GM12878 (cell line): ENCODE data around the gene NTSR1.

Experiments used
- BRCA1 ChIP-seq: IDR thresholded peaks from 2 replicates; pipeline ENCODE4 v1.6.1; 2011; ENCODE audit warnings: low read depth, low read length, improper control_type of control experiment
- KDM1A ChIP-seq: fragments of 200-600 bp; sonication (generic); IDR thresholded peaks from 2 replicates; pipeline ENCODE4 v1.6.1; 2016; ENCODE audit warnings: borderline replicate concordance
- SMC3 ChIP-seq: IDR thresholded peaks from 2 replicates; pipeline ENCODE4 v1.6.1; 2011; ENCODE audit warnings: low read length, improper control_type of control experiment, borderline replicate concordance
- SRF ChIP-seq, 2 experiments: IDR thresholded peaks; 2 replicates each; pipeline ENCODE4 v1.6.1; 2011; ENCODE audit warnings: low read depth in 2 of 2, low read length in 2 of 2, mild to moderate bottlenecking in 1 of 2, moderate library complexity in 1 of 2
- ZSCAN29 ChIP-seq: fragments of 450-650 bp; IDR thresholded peaks from 2 replicates; pipeline ENCODE4 v1.6.1; 2017; ENCODE audit warnings: mild to moderate bottlenecking, moderate library complexity
- TF ChIP-seq, protein P1 (sequence below), 3 experiments: IDR thresholded peaks in 2 of 3; conservative IDR thresholded peaks in 1 of 3; 2 replicates each; pipeline ENCODE4 v1.5.1; 2011; ENCODE audit warnings: low read depth in 3 of 3, low read length in 3 of 3, mild to moderate bottlenecking in 3 of 3, control low read depth in 2 of 3, moderate library complexity in 2 of 3, inconsistent platforms in 1 of 3, mixed read lengths in 1 of 3; ENCODE audit not compliant: control insufficient read depth in 2 of 3, insufficient read depth in 1 of 3; ENCODE audit errors: extremely low read depth in 1 of 3

DNA sequence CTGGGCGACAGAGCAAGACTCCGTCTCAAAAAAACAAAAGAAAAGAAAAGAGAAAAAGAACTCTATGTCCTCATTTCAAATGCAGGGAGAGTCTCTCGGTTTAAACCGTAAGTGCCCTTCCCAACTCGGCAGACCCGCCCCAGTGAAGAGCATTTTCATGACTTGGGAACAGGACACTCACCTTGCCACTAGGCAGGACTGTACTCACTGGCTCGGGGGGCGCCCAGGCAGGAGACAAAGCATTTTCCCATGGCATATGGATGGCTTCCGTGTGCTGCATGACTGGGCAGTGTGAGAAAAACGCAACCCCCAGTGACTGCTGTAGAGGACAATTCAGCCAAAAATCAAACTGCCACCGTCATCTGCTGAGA lies 64.0 kb downstream of the NTSR1 start:
- TF ChIP-seq, protein P1, sequence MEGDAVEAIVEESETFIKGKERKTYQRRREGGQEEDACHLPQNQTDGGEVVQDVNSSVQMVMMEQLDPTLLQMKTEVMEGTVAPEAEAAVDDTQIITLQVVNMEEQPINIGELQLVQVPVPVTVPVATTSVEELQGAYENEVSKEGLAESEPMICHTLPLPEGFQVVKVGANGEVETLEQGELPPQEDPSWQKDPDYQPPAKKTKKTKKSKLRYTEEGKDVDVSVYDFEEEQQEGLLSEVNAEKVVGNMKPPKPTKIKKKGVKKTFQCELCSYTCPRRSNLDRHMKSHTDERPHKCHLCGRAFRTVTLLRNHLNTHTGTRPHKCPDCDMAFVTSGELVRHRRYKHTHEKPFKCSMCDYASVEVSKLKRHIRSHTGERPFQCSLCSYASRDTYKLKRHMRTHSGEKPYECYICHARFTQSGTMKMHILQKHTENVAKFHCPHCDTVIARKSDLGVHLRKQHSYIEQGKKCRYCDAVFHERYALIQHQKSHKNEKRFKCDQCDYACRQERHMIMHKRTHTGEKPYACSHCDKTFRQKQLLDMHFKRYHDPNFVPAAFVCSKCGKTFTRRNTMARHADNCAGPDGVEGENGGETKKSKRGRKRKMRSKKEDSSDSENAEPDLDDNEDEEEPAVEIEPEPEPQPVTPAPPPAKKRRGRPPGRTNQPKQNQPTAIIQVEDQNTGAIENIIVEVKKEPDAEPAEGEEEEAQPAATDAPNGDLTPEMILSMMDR (IDR thresholded peaks at IDR 0.05 in 2 of 3, conservative IDR thresholded peaks at IDR 0.05 in 1 of 3; ENCODE audit: control insufficient read depth in 2 of 3, extremely low read depth in 1 of 3, insufficient read depth in 1 of 3, low read depth in 3 of 3, low read length in 3 of 3), result no peak
- TF ChIP-seq ZSCAN29 (no peak), KDM1A (no peak), SMC3 (no peak), BRCA1 (no peak), SRF (IDR thresholded peaks at IDR 0.05; ENCODE audit: low read depth in 2 of 2, low read length in 2 of 2) (no peak)
